Activated CD8-positive, alpha-beta memory T cell treated with anti-CD3 and anti-CD28 coated beads, Interleukin-2, amount 50 U/mL, for 24 hours (primary cell): Measurements from ENCODE around the gene BPIFB3.
"Not testable (repeated sequence)": the region's sequence is repeated elsewhere in the genome, so short reads cannot be mapped to it uniquely, and the experiment has no call there.

Experiments
- DNase-seq: peaks from one replicate; pipeline ENCODE4 v3.0.0-alpha.2; 2020; ENCODE audit errors: extremely low read depth

BPIFB3 gene

DNA sequence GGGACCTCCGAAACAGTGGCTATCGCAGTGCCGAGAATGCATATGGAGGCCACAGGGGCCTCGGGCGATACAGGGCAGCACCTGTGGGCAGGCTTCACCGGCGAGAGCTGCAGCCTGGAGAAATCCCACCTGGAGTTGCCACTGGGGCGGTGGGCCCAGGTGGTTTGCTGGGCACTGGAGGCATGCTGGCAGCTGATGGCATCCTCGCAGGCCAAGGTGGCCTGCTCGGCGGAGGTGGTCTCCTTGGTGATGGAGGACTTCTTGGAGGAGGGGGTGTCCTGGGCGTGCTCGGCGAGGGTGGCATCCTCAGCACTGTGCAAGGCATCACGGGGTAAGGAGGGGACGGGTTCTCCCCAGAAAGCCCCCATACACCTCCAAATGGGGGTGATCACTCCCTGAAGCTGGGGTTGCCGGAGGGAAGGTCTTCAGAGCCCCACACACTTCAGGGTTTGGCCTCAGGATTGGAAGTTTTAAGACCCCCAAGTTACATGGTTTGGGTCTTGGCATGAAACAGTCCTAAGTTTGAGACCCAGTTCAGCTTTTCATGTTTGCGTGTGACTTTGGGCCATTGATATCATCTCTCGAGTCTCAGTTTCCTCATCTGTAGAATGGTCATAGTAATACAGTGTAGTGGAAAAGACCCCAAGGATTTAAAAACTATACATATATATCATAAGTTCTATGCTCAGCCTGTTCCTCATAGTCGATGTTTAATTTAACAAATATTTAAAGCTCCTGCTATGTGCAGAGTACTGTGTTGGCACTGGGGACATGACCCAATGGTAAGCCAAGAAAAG lies 30.0 kb downstream of the BPIFB3 start:
- DNase-seq, result no peak

- no peak for DNase-seq
Observed at GRCh38 chr20:33084722-33085121, 31.0 kb downstream of the BPIFB3 start.

DNA sequence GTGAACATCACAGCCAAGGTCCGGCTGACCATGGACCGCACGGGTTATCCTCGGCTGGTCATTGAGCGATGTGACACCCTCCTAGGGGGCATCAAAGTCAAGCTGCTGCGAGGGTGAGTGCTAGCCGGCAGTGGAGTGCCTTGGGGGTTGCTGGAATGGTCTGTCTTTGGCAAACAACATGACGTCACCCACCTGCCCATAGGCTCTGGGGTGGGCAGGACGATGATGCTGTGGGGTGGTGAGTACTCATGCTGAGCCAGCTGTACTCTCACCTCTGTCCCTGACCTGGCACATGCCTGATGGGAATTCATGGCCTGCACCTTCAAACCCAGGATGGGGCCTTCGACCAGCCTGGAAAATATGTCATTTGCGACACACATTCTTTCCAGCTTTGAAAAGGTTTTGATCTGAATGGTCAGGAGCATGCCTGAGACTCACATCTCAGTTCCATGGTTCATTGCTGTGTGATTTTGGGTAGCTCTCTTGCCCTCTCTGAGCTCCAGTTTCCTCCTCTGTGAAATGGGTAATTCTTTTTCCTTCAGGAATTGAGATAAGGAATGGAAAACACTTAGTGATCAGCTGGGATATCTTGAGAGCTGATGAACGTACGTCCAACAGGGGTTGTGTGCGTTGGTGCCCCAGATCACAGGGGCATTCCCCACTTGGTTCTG lies 32.5 kb downstream of the BPIFB3 start:
- no peak for DNase-seq

- no peak for DNase-seq
Observed at GRCh38 chr20:33091147-33091546, 37.4 kb downstream of the BPIFB3 start.

DNA sequence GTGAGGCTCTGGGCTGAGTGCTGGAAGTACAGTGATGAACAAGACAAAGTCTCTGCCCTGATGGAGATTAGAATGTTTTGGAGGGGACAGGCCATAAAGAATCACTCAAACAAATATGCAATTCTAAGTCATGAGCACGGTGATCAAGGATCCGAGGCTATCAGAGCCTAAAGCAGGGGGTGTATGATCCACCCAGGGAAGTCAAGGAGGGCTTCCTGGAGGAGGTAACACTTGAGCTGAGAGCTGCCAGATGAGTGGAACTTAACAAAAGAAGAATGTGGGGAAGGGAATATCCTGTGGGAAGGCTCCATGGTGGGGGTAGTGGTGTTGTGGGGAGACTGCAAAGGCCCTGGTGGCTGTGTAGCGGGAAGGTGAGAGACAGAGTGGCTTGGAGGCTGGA lies 38.0 kb downstream of the BPIFB3 start:
- DNase-seq, result no peak

GRCh38 chr20:33092361-33092760 lies 38.7 kb downstream of the BPIFB3 start:
- DNase-seq, result no peak

- no peak for DNase-seq
Observed at GRCh38 chr20:33093074-33093473, 39.4 kb downstream of the BPIFB3 start.

GRCh38 chr20:33093582-33093981 lies 39.9 kb downstream of the BPIFB3 start:
- no peak for DNase-seq

- DNase-seq, result no peak
Observed at GRCh38 chr20:33095249-33095648, 41.5 kb downstream of the BPIFB3 start.

DNA sequence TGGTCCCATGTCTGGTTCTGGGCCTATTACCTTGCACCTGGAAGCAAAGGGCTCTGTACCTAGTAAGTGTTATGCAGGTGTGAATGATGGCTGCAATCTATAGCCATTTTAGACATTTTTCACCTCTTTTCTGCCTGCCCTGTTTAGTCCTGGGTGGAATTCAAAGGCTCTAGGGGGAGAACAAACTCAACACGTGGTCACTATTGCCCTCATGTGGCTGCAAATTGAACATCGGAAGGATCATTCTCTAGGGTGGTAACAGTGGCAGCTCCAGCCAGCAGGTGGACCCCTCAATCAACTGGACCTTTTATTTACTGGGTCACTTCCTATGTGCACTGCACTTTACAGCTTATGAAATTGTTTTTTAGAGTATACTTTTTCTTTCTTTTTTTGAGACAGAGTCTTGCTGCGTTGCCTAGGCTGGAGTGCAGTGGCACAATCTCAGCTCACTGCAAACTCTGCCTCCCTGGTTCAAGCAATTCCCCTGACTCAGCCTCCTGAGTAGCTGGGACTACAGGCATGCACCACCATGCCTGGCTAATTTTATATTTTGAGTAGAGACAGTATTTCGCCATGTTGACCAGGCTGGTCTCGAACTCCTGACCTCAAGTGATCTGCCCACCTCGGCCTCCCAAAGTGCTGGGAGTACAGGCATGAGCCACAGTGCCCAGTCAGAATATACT lies 42.3 kb downstream of the BPIFB3 start:
- DNase-seq, result not testable (repeated sequence)

DNA sequence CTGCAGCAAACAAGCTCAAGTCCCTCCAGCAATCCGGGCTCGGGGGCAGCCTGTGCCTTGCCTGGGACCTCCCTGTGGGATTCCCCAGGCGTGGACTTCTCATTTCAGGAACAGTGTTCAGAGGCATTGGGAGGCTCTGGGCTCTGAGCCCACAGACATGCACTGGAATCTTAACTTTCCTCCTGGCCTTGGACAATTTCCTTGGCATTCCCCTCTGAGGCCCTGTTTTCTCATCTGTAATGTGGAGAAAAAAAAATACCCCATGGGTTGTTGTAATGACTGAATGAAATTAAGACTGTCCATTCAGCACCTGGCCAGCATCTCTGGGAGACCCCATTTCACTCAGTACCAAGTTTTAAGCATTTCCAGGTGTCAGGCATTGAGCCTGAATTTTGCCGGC lies 43.3 kb downstream of the BPIFB3 start:
- DNase-seq, result no peak

- no peak for DNase-seq
Observed at GRCh38 chr20:33099843-33100538, 46.3 kb downstream of the BPIFB3 start.

GRCh38 chr20:33103556-33103955 lies 49.9 kb downstream of the BPIFB3 start:
- DNase-seq, result no peak

- DNase-seq, result no peak
Observed at GRCh38 chr20:33104336-33104735, 50.6 kb downstream of the BPIFB3 start.

DNA sequence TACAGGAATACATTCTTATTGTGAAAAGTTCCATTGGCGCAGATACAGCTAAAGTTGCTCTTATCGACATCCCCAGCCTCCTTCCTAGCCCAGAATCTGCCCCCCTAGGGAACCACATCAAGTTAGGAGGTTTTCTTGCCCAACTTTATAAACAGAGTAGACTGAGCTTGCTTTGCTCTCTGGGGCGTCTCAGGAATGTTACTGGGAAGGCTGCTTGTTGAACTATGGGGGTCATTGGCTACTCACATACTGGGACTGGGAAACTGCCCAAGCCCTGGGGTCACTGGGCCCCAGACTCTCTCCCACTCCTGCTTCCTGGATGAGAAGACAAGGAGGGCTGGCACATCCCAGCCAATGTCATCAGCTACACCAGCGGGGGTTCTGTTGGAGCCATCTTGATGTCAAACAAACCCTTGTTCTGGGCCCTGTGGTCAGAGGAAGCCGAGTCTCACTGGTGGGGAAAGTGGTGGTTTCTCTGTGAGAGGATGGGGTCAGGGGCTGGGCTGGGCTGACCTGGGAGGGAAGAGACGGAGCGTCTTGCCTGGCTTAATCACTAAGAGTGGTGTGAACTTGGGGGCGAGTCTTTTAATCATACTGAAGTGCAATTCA lies 51.7 kb downstream of the BPIFB3 start:
- no peak for DNase-seq

GRCh38 chr20:33106058-33106620 lies 52.4 kb downstream of the BPIFB3 start:
- DNase-seq, result not testable (repeated sequence)

GRCh38 chr20:33108661-33109060 lies 55.0 kb downstream of the BPIFB3 start:
- DNase-seq, result no peak

DNA sequence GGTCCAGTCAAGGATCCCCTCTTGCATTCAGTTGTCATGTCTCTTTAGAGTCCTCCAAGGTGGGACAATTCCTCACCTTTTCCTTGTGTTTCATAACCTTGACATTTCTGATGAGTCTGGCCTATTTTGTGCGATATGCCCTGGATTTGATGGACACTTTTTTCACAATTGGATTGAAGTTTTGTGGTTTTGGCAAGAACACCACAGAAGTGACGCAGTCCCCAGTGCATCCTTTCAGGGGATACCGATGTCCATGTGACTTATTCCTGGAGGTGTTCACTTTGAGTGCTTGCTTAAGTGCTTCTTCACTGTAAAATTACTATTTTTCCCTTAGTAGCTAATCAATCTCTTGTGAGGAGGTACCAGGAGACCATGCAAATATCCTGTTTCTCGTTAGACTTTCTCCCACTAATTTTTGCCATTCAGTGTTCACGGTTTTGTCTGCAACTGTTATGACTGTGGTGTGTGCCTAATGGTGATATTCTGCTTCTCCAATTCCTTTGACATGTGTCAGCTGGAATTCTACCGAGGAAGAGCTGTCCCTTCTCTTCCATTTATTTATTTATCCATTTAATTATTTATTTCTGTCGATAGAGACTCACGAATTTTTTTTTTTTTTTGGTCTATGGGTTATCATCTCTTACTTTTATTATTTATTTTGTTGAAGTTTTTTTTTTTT lies 56.6 kb downstream of the BPIFB3 start:
- no peak for DNase-seq

- no peak for DNase-seq
Observed at GRCh38 chr20:33111306-33111705, 57.6 kb downstream of the BPIFB3 start.

GRCh38 chr20:33112547-33113386 lies 59.1 kb downstream of the BPIFB3 start:
- no peak for DNase-seq
